Hematopoietic multipotent progenitor cell treated with erythropoietin and hydrocortisone succinate and interleukin-3 and kit ligand, for 15 days (in vitro differentiated cells): Measurements from ENCODE around the gene IQCK.
"Not testable (repeated sequence)": the region's sequence is repeated elsewhere in the genome, so short reads cannot be mapped to it uniquely, and the experiment has no call there.

Experiments
- DNase-seq: peaks from one replicate; pipeline ENCODE4 v3.0.0-alpha.2; 2015; ENCODE audit warnings: low spot score

Gene IQCK

GRCh38 chr16:19717741-19718623 is at the start of gene IQCK, which contains the start of gene KNOP1:
TSS of gene IQCK (plus strand) at chr16:19718271. CDS start at chr16:19718307, 36 bp downstream.
TSS of gene KNOP1 (minus strand) at chr16:19718227. CDS start at chr16:19715035, 3,192 bp downstream.
- DNase-seq, result peak; percentile 81

- no peak for DNase-seq
These were observed 45.7 kb upstream of the IQCK start for GRCh38 chr16:19672378-19672777.

- no peak for DNase-seq
These were observed 43.6 kb upstream of the IQCK start for GRCh38 chr16:19674485-19674884.

GRCh38 chr16:19677402-19677801 is 40.7 kb upstream of the IQCK start:
- DNase-seq, result no peak

GRCh38 chr16:19678804-19679203 is 39.3 kb upstream of the IQCK start:
- DNase-seq, result no peak

- DNase-seq, result not testable (repeated sequence)
These were observed 38.8 kb upstream of the IQCK start for GRCh38 chr16:19679281-19679680.

- no peak for DNase-seq
These were observed 37.2 kb upstream of the IQCK start for GRCh38 chr16:19680881-19681340.

GRCh38 chr16:19681637-19682036 is 36.4 kb upstream of the IQCK start:
- no peak for DNase-seq

- no peak for DNase-seq
These were observed 34.4 kb upstream of the IQCK start for GRCh38 chr16:19683453-19684236.

GRCh38 chr16:19685176-19685575 is 32.9 kb upstream of the IQCK start:
- DNase-seq, result no peak

GRCh38 chr16:19687279-19687678 is 30.8 kb upstream of the IQCK start:
- DNase-seq, result no peak

- DNase-seq, result no peak
These were observed 29.6 kb upstream of the IQCK start for GRCh38 chr16:19688396-19689024.

- DNase-seq, result no peak
These were observed 28.7 kb upstream of the IQCK start for GRCh38 chr16:19689342-19689741.

- DNase-seq, result no peak
These were observed 27.9 kb upstream of the IQCK start for GRCh38 chr16:19690196-19690595.

GRCh38 chr16:19691161-19691711 is 26.8 kb upstream of the IQCK start:
- DNase-seq, result no peak

- DNase-seq, result no peak
These were observed 23.1 kb upstream of the IQCK start for GRCh38 chr16:19694989-19695388.

GRCh38 chr16:19696328-19696727 is 21.7 kb upstream of the IQCK start:
- peak; percentile 46 for DNase-seq

GRCh38 chr16:19696961-19697360 is 21.1 kb upstream of the IQCK start:
- no peak for DNase-seq

GRCh38 chr16:19697756-19698318 is 20.2 kb upstream of the IQCK start:
- DNase-seq, result no peak

GRCh38 chr16:19698480-19699465 is 19.3 kb upstream of the IQCK start:
- DNase-seq, result no peak
